H1 (cell line): ENCODE measurements around the gene OLFML2B. TPM values are rescaled to one million over a fixed set of nuclear protein-coding genes. Genes with fewer than 3 reads are reported as not detected.

Experiments
- CEBPB ChIP-seq: IDR thresholded peaks from 2 replicates; pipeline ENCODE4 v1.6.1; 2012; ENCODE audit warnings: low read depth, low read length
- CHD1 ChIP-seq: IDR thresholded peaks from 2 replicates; pipeline ENCODE4 v1.6.1; 2012; ENCODE audit warnings: low read depth, low read length, improper control_type of control experiment
- CHD7 ChIP-seq: fragments of 300-600 bp; sonication (generic); IDR thresholded peaks from 2 replicates; pipeline ENCODE4 v1.7.1; 2012; ENCODE audit warnings: low read length, moderate library complexity, mild to moderate bottlenecking, inconsistent platforms; ENCODE audit not compliant: insufficient replicate concordance
- GTF2F1 ChIP-seq: IDR thresholded peaks from 2 replicates; pipeline ENCODE4 v1.6.1; 2012; ENCODE audit warnings: low read depth, low read length, improper control_type of control experiment, borderline replicate concordance
- PHF8 ChIP-seq: fragments of 200-600 bp; sonication (generic); conservative IDR thresholded peaks from 2 replicates; pipeline ENCODE4 v1.7.1; 2012; ENCODE audit warnings: low read depth, mild to moderate bottlenecking, inconsistent platforms, low read length, moderate library complexity
- POLR2AphosphoS5 ChIP-seq: IDR thresholded peaks from 2 replicates; pipeline ENCODE4 v1.6.1; 2011; ENCODE audit warnings: low read depth, low read length
- RBBP5 ChIP-seq: IDR thresholded peaks from 2 replicates; pipeline ENCODE4 v1.7.1; 2012; ENCODE audit warnings: low read depth, mild to moderate bottlenecking, inconsistent platforms, low read length, moderate library complexity, borderline replicate concordance
- SUZ12 ChIP-seq: fragments of 200-600 bp; sonication (generic); IDR thresholded peaks from 2 replicates; pipeline ENCODE4 v1.6.1; 2012; ENCODE audit warnings: mild to moderate bottlenecking, inconsistent platforms, low read length, moderate library complexity, mixed read lengths
- YY1 ChIP-seq: IDR thresholded peaks from 2 replicates; pipeline ENCODE4 v1.6.1; 2011; ENCODE audit warnings: low read depth, mild to moderate bottlenecking, low read length
- polyA plus RNA-seq, 7 experiments: library from polyadenylated mRNA; depleted of rRNA in 3 of 7; stranded (reverse) in 5 of 7; unstranded in 2 of 7; fragments of >200 nt in 5 of 7; fragments of 200-250 nt in 2 of 7; gene quantifications; 1 replicate in 5 of 7; 2 replicates in 1 of 7; 4 replicates in 1 of 7; pipeline versions ENCODE4 v1.2.1 to v1.2.3, GENCODE V29; 2011 to 2013; ENCODE audit warnings: missing spikeins in 2 of 7, mixed read lengths in 2 of 7
- total RNA-seq: library from RNA; stranded (reverse); fragmentation: NEBNext Ultra II Directional; extraction: Animal tissue kit (Norgen Biotek cat#: 25700); gene quantifications from 2 replicates; pipeline ENCODE4 v1.2.1, GENCODE V29; 2021

Gene OLFML2B
- total and polyA plus RNA-seq, 2 of the 8 experiments (the other 6 are each of a cell fraction or from before 2014, with no cell fraction given): 6.5 to 10.4 TPM

GRCh38 chr1:161951646-161952045 lies 72.0 kb downstream of the OLFML2B start (continued):
- TF ChIP-seq CHD7 (no peak), CHD1 (no peak), SUZ12 (no peak), CEBPB (no peak), PHF8 (no peak), RBBP5 (no peak), POLR2AphosphoS5 (no peak), GTF2F1 (no peak), YY1 (no peak)
